Activated CD4-positive, alpha-beta T cell treated with anti-CD3 and anti-CD28 coated beads, Interleukin-2, amount 50 U/mL, for 4 hours (primary cell): ENCODE results near the gene TERT.

Experiments used
- DNase-seq, 2 experiments: peaks; one replicate each; pipeline ENCODE4 v3.0.0-alpha.2; 2020

Gene TERT

GRCh38 chr5:1215320-1216096 lies 79.4 kb downstream of the TERT start:
- DNase-seq = no peak

GRCh38 chr5:1214936-1215220 lies 80.0 kb downstream of the TERT start:
- no peak for DNase-seq

- no peak for DNase-seq
Measured at GRCh38 chr5:1214163-1214935, 80.5 kb downstream of the TERT start.

- DNase-seq = no peak
Measured at GRCh38 chr5:1213508-1214162, 81.2 kb downstream of the TERT start.

- DNase-seq = no peak
Measured at GRCh38 chr5:1212881-1213280, 82.0 kb downstream of the TERT start.

GRCh38 chr5:1212271-1212670 lies 82.6 kb downstream of the TERT start:
- DNase-seq = no peak

- DNase-seq = no peak
Measured at GRCh38 chr5:1211701-1212100, 83.2 kb downstream of the TERT start.

GRCh38 chr5:1210832-1211251 lies 84.0 kb downstream of the TERT start:
- DNase-seq = no peak

- no peak for DNase-seq
Measured at GRCh38 chr5:1209896-1210776, 84.7 kb downstream of the TERT start.

GRCh38 chr5:1209489-1209852 lies 85.4 kb downstream of the TERT start:
- DNase-seq = no peak

GRCh38 chr5:1208743-1209488 lies 86.0 kb downstream of the TERT start:
- DNase-seq = no peak

GRCh38 chr5:1208221-1208742 lies 86.6 kb downstream of the TERT start:
- DNase-seq = no peak

- no peak for DNase-seq
Measured at GRCh38 chr5:1207555-1207954, 87.3 kb downstream of the TERT start.

GRCh38 chr5:1206521-1207412 lies 88.1 kb downstream of the TERT start:
- DNase-seq = no peak

GRCh38 chr5:1205255-1206180 lies 89.3 kb downstream of the TERT start:
- DNase-seq = no peak

- no peak for DNase-seq
Measured at GRCh38 chr5:1204693-1205242, 90.1 kb downstream of the TERT start.

GRCh38 chr5:1203968-1204692 lies 90.7 kb downstream of the TERT start:
- no peak for DNase-seq

GRCh38 chr5:1203311-1203967 lies 91.4 kb downstream of the TERT start:
- DNase-seq = no peak
